HepG2 (cell line): ENCODE measurements around the gene ENPP7. TPM values are rescaled to one million over a fixed set of nuclear protein-coding genes. Genes with fewer than 3 reads are reported as not detected.

Source experiments
- AHR ChIP-seq: IDR thresholded peaks from 2 replicates; pipeline ENCODE4 v1.6.1; 2018; ENCODE audit warnings: missing genetic modification reagents, missing compliant biosample characterization
- ARNTL ChIP-seq: sonication (generic); formaldehyde crosslinking; IDR thresholded peaks from 2 replicates; pipeline ENCODE4 v1.4.0; 2020; ENCODE audit warnings: mild to moderate bottlenecking, missing genetic modification reagents
- BCL6 ChIP-seq: IDR thresholded peaks from 2 replicates; pipeline ENCODE4 v1.6.1; 2016; ENCODE audit warnings: missing genetic modification reagents, missing compliant biosample characterization
- DBP ChIP-seq: sonication (generic); formaldehyde crosslinking; IDR thresholded peaks from 2 replicates; pipeline ENCODE4 v1.4.0; 2020; ENCODE audit warnings: missing genetic modification reagents; ENCODE audit errors: not compliant biosample characterization
- DRAP1 ChIP-seq: IDR thresholded peaks from 2 replicates; pipeline ENCODE4 v1.6.1; 2016; ENCODE audit warnings: missing genetic modification reagents, missing compliant biosample characterization
- HMGXB3 ChIP-seq: sonication (generic); formaldehyde crosslinking; IDR thresholded peaks from 2 replicates; pipeline ENCODE4 v1.4.0; 2020; ENCODE audit warnings: missing genetic modification reagents, borderline replicate concordance
- HOXD1 ChIP-seq: sonication (generic); formaldehyde crosslinking; IDR thresholded peaks from 2 replicates; pipeline ENCODE4 v1.5.0; 2020; ENCODE audit warnings: missing genetic modification reagents
- KDM5A ChIP-seq: fragments of 200-600 bp; sonication (generic); IDR thresholded peaks from 2 replicates; pipeline ENCODE4 v1.7.0; 2018; ENCODE audit warnings: antibody characterized with exemption, mild to moderate bottlenecking, low read length, borderline replicate concordance
- MAZ ChIP-seq, 2 experiments: sonication (generic) in 1 of 2; formaldehyde crosslinking in 1 of 2; IDR thresholded peaks; 2 replicates each; pipeline versions ENCODE4 v1.5.0 to v1.6.1; 2012 to 2020; ENCODE audit warnings: low read depth in 2 of 2, mild to moderate bottlenecking in 2 of 2, borderline replicate concordance in 1 of 2, improper control_type of control experiment in 1 of 2, low read length in 1 of 2, missing genetic modification reagents in 1 of 2, moderate library complexity in 1 of 2
- MIER3 ChIP-seq: IDR thresholded peaks from 2 replicates; pipeline ENCODE4 v1.6.1; 2016; ENCODE audit warnings: missing compliant biosample characterization, borderline replicate concordance
- MXD1 ChIP-seq: sonication (generic); formaldehyde crosslinking; IDR thresholded peaks from 2 replicates; pipeline ENCODE4 v1.4.0; 2020; ENCODE audit warnings: mild to moderate bottlenecking, missing genetic modification reagents
- PITX1 ChIP-seq: sonication (generic); formaldehyde crosslinking; IDR thresholded peaks from 2 replicates; pipeline ENCODE4 v1.5.1; 2020; ENCODE audit warnings: mild to moderate bottlenecking, missing genetic modification reagents
- PPARG ChIP-seq: conservative IDR thresholded peaks from 2 replicates; pipeline ENCODE4 v1.6.1; 2016; ENCODE audit warnings: missing biosample characterization, missing genetic modification reagents
- RXRA ChIP-seq: sonication (generic); formaldehyde crosslinking; IDR thresholded peaks from 2 replicates; pipeline ENCODE4 v1.5.1; 2020; ENCODE audit warnings: missing genetic modification reagents
- SIX4 ChIP-seq: sonication (generic); formaldehyde crosslinking; IDR thresholded peaks from 2 replicates; pipeline ENCODE4 v1.4.0; 2020; ENCODE audit warnings: missing genetic modification reagents
- SMAD3 ChIP-seq: sonication (generic); formaldehyde crosslinking; IDR thresholded peaks from 2 replicates; pipeline ENCODE4 v1.4.0; 2020; ENCODE audit warnings: missing genetic modification reagents
- ZFP82 ChIP-seq: sonication (generic); formaldehyde crosslinking; IDR thresholded peaks from 2 replicates; pipeline ENCODE4 v1.5.1; 2020; ENCODE audit warnings: mild to moderate bottlenecking, missing genetic modification reagents, borderline replicate concordance
- ZFX ChIP-seq: sonication (generic); formaldehyde crosslinking; IDR thresholded peaks from 2 replicates; pipeline ENCODE4 v1.4.0; 2020; ENCODE audit warnings: mild to moderate bottlenecking, low read depth, missing genetic modification reagents, moderate library complexity
- ZGPAT ChIP-seq: IDR thresholded peaks from 2 replicates; pipeline ENCODE4 v1.6.1; 2016; ENCODE audit warnings: mild to moderate bottlenecking
- ZNF674 ChIP-seq: sonication (generic); formaldehyde crosslinking; IDR thresholded peaks from 2 replicates; pipeline ENCODE4 v1.5.0; 2020; ENCODE audit warnings: low read depth, mild to moderate bottlenecking, missing genetic modification reagents
- ZNF841 ChIP-seq: sonication (generic); formaldehyde crosslinking; IDR thresholded peaks from 2 replicates; pipeline ENCODE4 v1.8.1; 2023; ENCODE audit warnings: missing genetic modification reagents, borderline replicate concordance
- ZZZ3 ChIP-seq: sonication (generic); formaldehyde crosslinking; IDR thresholded peaks from 2 replicates; pipeline ENCODE4 v1.4.0; 2020; ENCODE audit warnings: missing genetic modification reagents, mild to moderate bottlenecking, borderline replicate concordance
- polyA plus RNA-seq, 8 experiments: library from polyadenylated mRNA; depleted of rRNA in 3 of 8; stranded (reverse) in 7 of 8; unstranded in 1 of 8; fragments of >200 nt; fragmentation: Illumina TruSeq in 4 of 8; extraction: Trizol in 4 of 8; gene quantifications; 2 replicates each; pipeline versions ENCODE4 v1.2.1 to v1.2.3, GENCODE V29; 2011 to 2016; ENCODE audit warnings: low read depth in 4 of 8, missing spikeins in 1 of 8, mixed read lengths in 1 of 8; ENCODE audit not compliant: insufficient read depth in 1 of 8
- total RNA-seq, 5 experiments: library from RNA; depleted of rRNA; stranded (reverse); fragments of >200 nt; fragmentation: Illumina TruSeq; extraction: Trizol; gene quantifications; 2 replicates each; pipeline ENCODE4 v1.2.3, GENCODE V29; 2016; ENCODE audit warnings: low read depth in 1 of 5

The ENPP7 gene
- total and polyA plus RNA-seq, 2 of the 13 experiments (the other 11 are each of a cell fraction or from before 2014, with no cell fraction given): 1.1 to 2.2 TPM

GRCh38 chr17:79777120-79777893 is 46.6 kb downstream of the ENPP7 start (continued):
- 0 out of 2 replicates have a peak, but pooled peaks have one; percentile 53 for TF ChIP-seq PITX1
- no peak for TF ChIP-seq KDM5A
- TF ChIP-seq RXRA (CRISPR knock-in tag): peak; percentile 32; the same call in 1 of the 2 replicates
- 0 out of 2 replicates have a peak, but pooled peaks have one; percentile 19 for TF ChIP-seq HOXD1 (CRISPR knock-in tag)
- 0 out of 2 replicates have a peak, but pooled peaks have one; percentile 18 for TF ChIP-seq PPARG (CRISPR knock-in tag)
- TF ChIP-seq ZNF674 (CRISPR knock-in tag): no peak
- TF ChIP-seq BCL6 (CRISPR knock-in tag): peak; percentile 63
- no peak for TF ChIP-seq SIX4 (CRISPR knock-in tag)
- TF ChIP-seq MAZ (IDR thresholded peaks at IDR 0.05; ENCODE audit: borderline replicate concordance, low read depth, low read length): peak; percentile 34; the same call in 1 of the 2 replicates
- no peak for TF ChIP-seq MAZ (CRISPR knock-in tag; IDR thresholded peaks at IDR 0.05; ENCODE audit: low read depth)
- no peak for TF ChIP-seq MIER3 (CRISPR knock-in tag)
- TF ChIP-seq ZZZ3: no peak
- no peak for TF ChIP-seq HMGXB3 (CRISPR knock-in tag)
- TF ChIP-seq ZFX (CRISPR knock-in tag): peak; percentile 27; the same call in 1 of the 2 replicates
- TF ChIP-seq AHR (CRISPR knock-in tag): no peak
- no peak for TF ChIP-seq ZFP82 (CRISPR knock-in tag)
- no peak for TF ChIP-seq SMAD3 (CRISPR knock-in tag)
- TF ChIP-seq ZNF841 (CRISPR knock-in tag): no peak
- no peak; the same call in 1 of the 2 replicates for TF ChIP-seq MXD1 (CRISPR knock-in tag)
- TF ChIP-seq ZGPAT: peak; percentile 15; the same call in 1 of the 2 replicates
- no peak for TF ChIP-seq ARNTL
- TF ChIP-seq DBP: no peak
- TF ChIP-seq DRAP1 (CRISPR knock-in tag): no peak
